ENCODE data around the gene KAZN. TPM values are rescaled to one million over a fixed set of nuclear protein-coding genes. Genes with fewer than 3 reads are reported as not detected.

Gene KAZN
- total RNA-seq, 1 donor from 2014 or later: 9.4 TPM

DNA sequence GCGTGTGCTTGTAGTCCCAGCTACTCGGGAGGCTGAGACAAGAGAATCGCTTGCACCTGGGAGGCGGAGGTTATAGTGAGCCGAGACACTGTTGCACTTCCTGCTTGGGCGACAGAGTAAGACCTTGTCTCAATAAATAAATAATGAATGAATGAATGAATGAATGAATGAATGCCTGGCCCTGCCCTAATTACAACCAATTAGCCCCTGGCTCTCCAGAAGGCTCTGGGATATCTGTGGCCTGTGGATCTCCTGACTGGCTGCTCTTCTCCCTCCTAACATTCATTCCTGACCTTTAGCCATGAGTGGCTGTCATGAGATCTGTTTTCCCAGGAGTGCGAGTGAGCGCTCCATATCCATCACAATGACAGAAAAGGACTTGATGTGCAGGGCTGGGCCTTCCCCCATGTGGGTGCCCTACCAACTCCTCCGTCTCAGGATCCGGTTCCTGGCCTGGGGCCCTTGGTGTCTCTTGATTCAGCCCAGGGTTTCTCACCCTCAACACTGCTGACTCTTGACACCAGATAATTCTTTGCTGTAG lies 311.5 kb downstream of the KAZN start:
- H3K4me1 Mint-ChIP-seq (ENCODE audit: low read depth, unreplicated experiment): no peaks in the 10 kb centered on the region
- no peak overlapping the region for H3K27ac ChIP-seq (ENCODE audit: low read depth, low read length)
- no peak overlapping the region for H3K4me2 ChIP-seq (ENCODE audit: low read length)
- no peak for DNase-seq (ENCODE audit: low read depth)
- no peaks in the 10 kb centered on the region for H3K27me3 ChIP-seq (ENCODE audit: insufficient read depth, low read length)
- H3K27me3 Mint-ChIP-seq (ENCODE audit: low read depth, unreplicated experiment): peaks cover 11% of the 10 kb centered on the region
- no peak overlapping the region for H3K27ac Mint-ChIP-seq (ENCODE audit: unreplicated experiment)
- no peaks in the 10 kb centered on the region for H4K20me1 ChIP-seq (ENCODE audit: insufficient read depth, low read length)
- FAIRE-seq: no peak
- peaks cover 3% of the 10 kb centered on the region for H3K9me3 Mint-ChIP-seq (ENCODE audit: unreplicated experiment)
- no peaks in the 10 kb centered on the region for H3K36me3 Mint-ChIP-seq (ENCODE audit: low read depth, unreplicated experiment)
- H3K79me2 ChIP-seq (ENCODE audit: insufficient read depth, low read length): no peaks in the 10 kb centered on the region
- no peak overlapping the region for H3K4me3 Mint-ChIP-seq (ENCODE audit: unreplicated experiment)
- no peak for TF ChIP-seq EZH2 (IDR thresholded peaks at IDR 0.05; ENCODE audit: insufficient read depth, low read length)
- TF ChIP-seq, protein P1, sequence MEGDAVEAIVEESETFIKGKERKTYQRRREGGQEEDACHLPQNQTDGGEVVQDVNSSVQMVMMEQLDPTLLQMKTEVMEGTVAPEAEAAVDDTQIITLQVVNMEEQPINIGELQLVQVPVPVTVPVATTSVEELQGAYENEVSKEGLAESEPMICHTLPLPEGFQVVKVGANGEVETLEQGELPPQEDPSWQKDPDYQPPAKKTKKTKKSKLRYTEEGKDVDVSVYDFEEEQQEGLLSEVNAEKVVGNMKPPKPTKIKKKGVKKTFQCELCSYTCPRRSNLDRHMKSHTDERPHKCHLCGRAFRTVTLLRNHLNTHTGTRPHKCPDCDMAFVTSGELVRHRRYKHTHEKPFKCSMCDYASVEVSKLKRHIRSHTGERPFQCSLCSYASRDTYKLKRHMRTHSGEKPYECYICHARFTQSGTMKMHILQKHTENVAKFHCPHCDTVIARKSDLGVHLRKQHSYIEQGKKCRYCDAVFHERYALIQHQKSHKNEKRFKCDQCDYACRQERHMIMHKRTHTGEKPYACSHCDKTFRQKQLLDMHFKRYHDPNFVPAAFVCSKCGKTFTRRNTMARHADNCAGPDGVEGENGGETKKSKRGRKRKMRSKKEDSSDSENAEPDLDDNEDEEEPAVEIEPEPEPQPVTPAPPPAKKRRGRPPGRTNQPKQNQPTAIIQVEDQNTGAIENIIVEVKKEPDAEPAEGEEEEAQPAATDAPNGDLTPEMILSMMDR (IDR thresholded peaks at IDR 0.05; ENCODE audit: insufficient read depth, low read depth, low read length): no peak
- H3K9ac ChIP-seq (ENCODE audit: low read length): no peak overlapping the region
- no peaks in the 10 kb centered on the region for H3K9me3 ChIP-seq (ENCODE audit: insufficient read depth, low read depth, low read length)
- no peak overlapping the region for H3K4me3 ChIP-seq (ENCODE audit: insufficient read depth, low read depth, low read length)
- no peaks in the 10 kb centered on the region for H3K36me3 ChIP-seq (ENCODE audit: insufficient read depth, low read length)
- no peak overlapping the region for H2AFZ ChIP-seq (ENCODE audit: low read depth, low read length)
- H3K4me1 ChIP-seq (ENCODE audit: insufficient read depth, low read length): no peaks in the 10 kb centered on the region

DNA sequence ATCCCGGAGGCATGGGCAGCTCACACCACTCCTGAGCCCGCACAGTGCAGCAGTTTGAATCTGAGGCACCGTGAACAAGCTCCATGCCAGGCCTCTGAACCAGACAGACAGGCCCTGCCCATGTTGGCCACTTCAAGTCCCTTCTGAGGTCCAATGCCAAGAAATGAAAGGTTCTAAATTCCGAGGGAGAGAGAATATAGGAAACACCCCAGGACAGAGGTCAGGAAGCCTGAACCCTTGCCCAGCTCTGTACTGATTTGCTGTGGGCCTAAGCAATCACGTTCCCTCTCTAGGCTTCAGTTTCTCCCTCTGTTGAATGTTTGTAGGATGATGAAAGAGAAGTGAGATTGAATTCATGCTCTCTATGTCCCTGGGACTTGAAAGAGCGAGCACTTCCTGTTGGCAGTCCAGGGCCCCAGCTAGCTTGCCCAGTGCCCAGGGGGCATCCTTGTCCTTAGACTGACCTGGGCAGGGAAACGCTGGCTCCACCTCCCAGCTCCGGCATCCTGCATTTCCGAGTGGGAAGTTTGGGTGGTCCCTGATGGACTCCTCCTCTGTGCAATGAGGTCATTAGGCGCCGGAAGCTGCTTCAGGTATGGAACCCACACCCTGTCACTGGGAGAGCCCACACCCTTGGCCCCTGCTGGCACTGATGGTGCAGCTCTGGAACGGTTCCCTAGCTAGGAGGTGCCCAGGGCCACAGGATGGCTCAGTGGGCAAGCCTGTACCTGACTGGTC lies 312.7 kb downstream of the KAZN start:
- no peak overlapping the region for H3K9ac ChIP-seq (ENCODE audit: low read length)
- no peak for FAIRE-seq

More for the DNA sequence above, 312.7 kb downstream of the KAZN start:
- TF ChIP-seq, protein P1 (IDR thresholded peaks at IDR 0.05; ENCODE audit: insufficient read depth, low read depth, low read length): no peak
- TF ChIP-seq EZH2 (IDR thresholded peaks at IDR 0.05; ENCODE audit: insufficient read depth, low read length): no peak
- Histone ChIP-seq H3K4me3 (ENCODE audit: insufficient read depth, low read depth, low read length) (no peak overlapping the region), H3K27me3 (ENCODE audit: insufficient read depth, low read length) (no peaks in the 10 kb centered on the region), H3K27ac (ENCODE audit: low read depth, low read length) (no peak overlapping the region), H4K20me1 (ENCODE audit: insufficient read depth, low read length) (no peaks in the 10 kb centered on the region), H3K9me3 (ENCODE audit: insufficient read depth, low read depth, low read length) (no peaks in the 10 kb centered on the region), H3K4me2 (ENCODE audit: low read length) (no peak overlapping the region), H2AFZ (ENCODE audit: low read depth, low read length) (no peak overlapping the region), H3K79me2 (ENCODE audit: insufficient read depth, low read length) (no peaks in the 10 kb centered on the region), H3K36me3 (ENCODE audit: insufficient read depth, low read length) (no peaks in the 10 kb centered on the region), H3K4me1 (ENCODE audit: insufficient read depth, low read length) (no peaks in the 10 kb centered on the region)
- no peak for DNase-seq (ENCODE audit: low read depth)
- Mint-ChIP-seq H3K9me3 (ENCODE audit: unreplicated experiment) (peaks cover 2% of the 10 kb centered on the region), H3K27me3 (ENCODE audit: low read depth, unreplicated experiment) (peaks cover 11% of the 10 kb centered on the region), H3K36me3 (ENCODE audit: low read depth, unreplicated experiment) (no peaks in the 10 kb centered on the region), H3K4me1 (ENCODE audit: low read depth, unreplicated experiment) (no peaks in the 10 kb centered on the region), H3K27ac (ENCODE audit: unreplicated experiment) (no peak overlapping the region), H3K4me3 (ENCODE audit: unreplicated experiment) (no peak overlapping the region)
